Urinary bladder (tissue), 4 donors: ENCODE results near the gene NEK3. TPM values are rescaled to one million over a fixed set of nuclear protein-coding genes. Genes with fewer than 3 reads are reported as not detected.
"Not testable (repeated sequence)": the region's sequence is repeated elsewhere in the genome, so short reads cannot be mapped to it uniquely, and the experiment has no call there.

Source experiments
- DNase-seq: peaks from one replicate; pipeline ENCODE4 v3.0.0-alpha.2; 2015; ENCODE audit errors: extremely low spot score
- H3K27ac ChIP-seq: one replicate; pipeline ENCODE4 v1.5.1; 2013; ENCODE audit warnings: low read depth, mild to moderate bottlenecking, moderate library complexity
- H3K36me3 ChIP-seq: one replicate; pipeline ENCODE4 v1.6.1; 2013; ENCODE audit warnings: mild to moderate bottlenecking, moderate library complexity; ENCODE audit not compliant: insufficient read depth
- H3K4me1 ChIP-seq: one replicate; pipeline ENCODE4 v1.6.1; 2013; ENCODE audit warnings: mild to moderate bottlenecking, moderate library complexity; ENCODE audit not compliant: insufficient read depth
- H3K4me3 ChIP-seq: one replicate; pipeline ENCODE4 v1.5.1; 2013; ENCODE audit warnings: low read depth, low read length
- WGBS: extraction: QIAGEN DNeasy Blood & Tissue Kit; methylation state at CpG from one replicate; pipeline ENCODE4 v1.1.7; 2013; 5-methylcytosine and 5-hydroxymethylcytosine counted together
- polyA plus RNA-seq: library from polyadenylated mRNA; stranded (reverse); fragments of 200-250 nt; gene quantifications from one replicate; pipeline ENCODE4 v1.2.3, GENCODE V29; 2013
- total RNA-seq: library from RNA; depleted of rRNA; stranded (reverse); fragments of >200 nt; gene quantifications from one replicate; pipeline ENCODE4 v1.2.3, GENCODE V29; 2014
- donor health status: healthy with polysubstance abuse.
- donor health status: healthy.

Gene NEK3
- total and polyA plus RNA-seq, 2 donors = 14.2 to 22.3 TPM

DNA sequence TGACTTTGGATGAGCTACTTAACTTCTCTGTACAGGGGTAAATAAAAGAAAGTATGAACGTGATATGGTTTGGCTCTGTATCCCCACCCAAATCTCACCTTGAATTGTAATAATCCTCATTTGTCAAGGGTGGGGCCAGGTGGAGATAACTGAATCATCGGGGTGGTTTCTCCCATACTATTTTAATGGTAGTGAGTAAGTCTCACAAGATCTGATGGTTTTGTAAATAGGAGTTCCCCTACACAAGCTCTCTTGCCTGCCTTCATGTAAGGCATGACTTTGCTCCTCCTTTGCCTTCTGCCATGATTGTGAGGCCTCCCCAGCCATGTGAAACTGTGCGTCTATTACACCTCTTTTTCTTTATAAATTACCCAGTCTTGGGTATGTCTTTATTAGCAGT is 74.4 kb downstream of the NEK3 start:
- not testable (repeated sequence) for H3K36me3 ChIP-seq, H3K4me3 ChIP-seq, H3K27ac ChIP-seq, DNase-seq, H3K4me1 ChIP-seq
- 90% methylated on average over 3 of the region's 3 CpGs for WGBS

Other genes starting within 250 kb of the NEK3 start
- 6.7 TPM for gene ATP7B, start 148.1 kb downstream of the NEK3 start, total RNA-seq
- gene ATP7B, start 148.1 kb downstream of the NEK3 start, polyA plus RNA-seq = 3.0 TPM
- 24.7 TPM for gene ALG11, start 147.2 kb downstream of the NEK3 start, total RNA-seq
- 9.1 TPM for gene ALG11, start 147.2 kb downstream of the NEK3 start, polyA plus RNA-seq
- 29.2 TPM for gene UTP14C, start 134.9 kb downstream of the NEK3 start, total RNA-seq
- gene UTP14C, start 134.9 kb downstream of the NEK3 start, polyA plus RNA-seq = 10.7 TPM
- 1.4 TPM for gene NEK5, start 30.5 kb downstream of the NEK3 start, total RNA-seq
- 0.16 TPM for gene NEK5, start 30.5 kb downstream of the NEK3 start, polyA plus RNA-seq
- 15.1 TPM for gene THSD1, start 246.6 kb upstream of the NEK3 start, total RNA-seq
- 7.3 TPM for gene THSD1, start 246.6 kb upstream of the NEK3 start, polyA plus RNA-seq